Thyroid gland (tissue), 4 donors: Measurements from ENCODE around the gene AKR1C2. TPM values are rescaled to one million over a fixed set of nuclear protein-coding genes. Genes with fewer than 3 reads are reported as not detected.

Experiments
- DNase-seq, 2 donors: peaks; one replicate each; pipeline ENCODE4 v3.0.0-alpha.2; 2019
- H3K27ac ChIP-seq, 3 donors: fragments of 200-600 bp; sonication (generic); 1 replicate in 2 of 3; 2 replicates in 1 of 3; pipeline ENCODE4 v1.5.1; 2016 to 2019; ENCODE audit warnings: mild to moderate bottlenecking in 1 of 3, moderate library complexity in 1 of 3
- H3K27me3 ChIP-seq: fragments of 200-600 bp; sonication (generic); one replicate; pipeline ENCODE4 v1.5.1; 2019
- H3K36me3 ChIP-seq, 2 donors: fragments of 200-600 bp; sonication (generic); one replicate each; pipeline ENCODE4 v1.5.1; 2016 to 2019
- H3K4me1 ChIP-seq, 2 donors: fragments of 200-600 bp; sonication (generic); one replicate each; pipeline ENCODE4 v1.5.1; 2017 to 2019
- H3K4me3 ChIP-seq, 3 donors: fragments of 200-600 bp; sonication (generic); replicated peaks in 1 of 3; 1 replicate in 2 of 3; 2 replicates in 1 of 3; pipeline ENCODE4 v1.5.1; 2016; ENCODE audit warnings: mild to moderate bottlenecking in 1 of 3
- H3K9me3 ChIP-seq: fragments of 200-600 bp; sonication (generic); one replicate; pipeline ENCODE4 v1.5.1; 2017
- CTCF ChIP-seq, 6 experiments: fragments of 200-600 bp in 3 of 6; fragments of 450-650 bp in 3 of 6; sonication (generic) in 3 of 6; IDR thresholded peaks; one replicate each; pipeline ENCODE4 v1.5.1; 2016 to 2019; ENCODE audit warnings: antibody characterized with exemption in 6 of 6, mild to moderate bottlenecking in 2 of 6, inconsistent platforms in 1 of 6, moderate library complexity in 1 of 6
- POLR2A ChIP-seq, 2 donors: fragments of 450-650 bp; IDR thresholded peaks; one replicate each; pipeline ENCODE4 v1.6.1; 2017; ENCODE audit warnings: antibody characterized with exemption in 2 of 2, mild to moderate bottlenecking in 2 of 2, moderate library complexity in 1 of 2
- WGBS, 2 donors: methylation state at CpG; one replicate each; pipeline ENCODE4 v1.1.5; 2017; 5-methylcytosine and 5-hydroxymethylcytosine counted together
- intact Hi-C: fragments of 100-400 bp; cut with DNase I; formaldehyde crosslinking; loops from one replicate; pipeline ENCODE4 v1.15.1; 2023
- total RNA-seq, 4 donors: library from RNA; depleted of rRNA; stranded (reverse); fragments of >200 nt; gene quantifications; one replicate each; pipeline ENCODE4 v1.2.3, GENCODE V29; 2016

The AKR1C2 gene
- total RNA-seq, 4 donors from 2014 or later: 48.2 to 59.9 (median 53.9) TPM

GRCh38 chr10:4947635-4948596, 55.7 kb downstream of the AKR1C2 start:
- DNase-seq: peak; percentile 19 to 33

GRCh38 chr10:4947039-4947634, 56.5 kb downstream of the AKR1C2 start:
- TF ChIP-seq POLR2A (IDR thresholded peaks at IDR 0.05): no peak
- peak in 1 of 6 experiments; percentile 11 for TF ChIP-seq CTCF (IDR thresholded peaks at IDR 0.05)
- H3K36me3 ChIP-seq: no peaks in the 10 kb centered on the region
- H3K27me3 ChIP-seq: no peaks in the 10 kb centered on the region
- intact Hi-C loops: no loop called here
- no peak for DNase-seq
- H3K4me3 ChIP-seq: no peak overlapping the region
- H3K9me3 ChIP-seq: no peaks in the 10 kb centered on the region
- H3K4me1 ChIP-seq: peaks cover 71 to 75% of the 10 kb centered on the region in 2 donors
- H3K27ac ChIP-seq: peak overlapping the region; percentile 77 to 98 (median 87)

More at GRCh38 chr10:4947635-4948596, 55.7 kb downstream of the AKR1C2 start:
- TF ChIP-seq CTCF (IDR thresholded peaks at IDR 0.05) (no peak), POLR2A (IDR thresholded peaks at IDR 0.05) (peak in 1 of 2 donors; percentile 44)
- Histone ChIP-seq H3K4me1 (peaks cover 68 to 69% of the 10 kb centered on the region in 2 donors), H3K36me3 (no peaks in the 10 kb centered on the region), H3K9me3 (no peaks in the 10 kb centered on the region), H3K27me3 (no peaks in the 10 kb centered on the region), H3K27ac (peak overlapping the region; percentile 77 to 98 (median 87)), H3K4me3 (no peak overlapping the region)
- intact Hi-C loops: no loop called here
- 26 to 46% methylated on average over 5 of the region's 5 CpGs for WGBS, 2 donors

GRCh38 chr10:4945766-4946717, 57.6 kb downstream of the AKR1C2 start:
- Histone ChIP-seq H3K9me3 (no peaks in the 10 kb centered on the region), H3K27ac (peak overlapping the region; percentile 77 to 98 (median 87)), H3K27me3 (no peaks in the 10 kb centered on the region), H3K4me3 (no peak overlapping the region), H3K36me3 (no peaks in the 10 kb centered on the region), H3K4me1 (peaks cover 74 to 80% of the 10 kb centered on the region in 2 donors)
- 71 to 79% methylated on average over 2 of the region's 2 CpGs for WGBS, 2 donors
- no peak for DNase-seq
- intact Hi-C loops: no loop called here
- no peak for TF ChIP-seq POLR2A (IDR thresholded peaks at IDR 0.05)
- no peak for TF ChIP-seq CTCF (IDR thresholded peaks at IDR 0.05)

GRCh38 chr10:4944841-4945240, 58.8 kb downstream of the AKR1C2 start:
- no peaks in the 10 kb centered on the region for H3K36me3 ChIP-seq
- no peak overlapping the region for H3K4me3 ChIP-seq
- no peaks in the 10 kb centered on the region for H3K9me3 ChIP-seq
- H3K4me1 ChIP-seq: peaks cover 73 to 90% of the 10 kb centered on the region in 2 donors
- TF ChIP-seq CTCF (IDR thresholded peaks at IDR 0.05): no peak
- no peak for TF ChIP-seq POLR2A (IDR thresholded peaks at IDR 0.05)
- no peak for DNase-seq
- H3K27ac ChIP-seq: peak overlapping the region in 1 of 3 donors; percentile 98
- 82 to 86% methylated on average over 1 of the region's 1 CpG for WGBS, 2 donors
- intact Hi-C loops: no loop called here
- H3K27me3 ChIP-seq: no peaks in the 10 kb centered on the region
